Measurements from ENCODE around the gene PFKP.

GRCh38 chr10:3142146-3142875, 75.0 kb downstream of the PFKP start:
- no peak for TF ChIP-seq CTCF (IDR thresholded peaks at IDR 0.05)
- no peak for TF ChIP-seq POLR2A (IDR thresholded peaks at IDR 0.05)

Data from lower leg skin (tissue), 3 donors.